ENCODE results near the gene CPB1. TPM values are rescaled to one million over a fixed set of nuclear protein-coding genes. Genes with fewer than 3 reads are reported as not detected.
"Not testable (repeated sequence)": the region's sequence is repeated elsewhere in the genome, so short reads cannot be mapped to it uniquely, and the experiment has no call there.

The CPB1 gene
- total RNA-seq (2014; rRNA removed) (not detected in 2 replicates), Bru-seq, nascent RNA (not detected), BruChase-seq, experiment 1, labeled RNA remaining after a 6-hour chase (not detected), BruChase-seq, experiment 2, labeled RNA remaining after a 2-hour chase (not detected)
- long read RNA-seq = 0 reads

DNA sequence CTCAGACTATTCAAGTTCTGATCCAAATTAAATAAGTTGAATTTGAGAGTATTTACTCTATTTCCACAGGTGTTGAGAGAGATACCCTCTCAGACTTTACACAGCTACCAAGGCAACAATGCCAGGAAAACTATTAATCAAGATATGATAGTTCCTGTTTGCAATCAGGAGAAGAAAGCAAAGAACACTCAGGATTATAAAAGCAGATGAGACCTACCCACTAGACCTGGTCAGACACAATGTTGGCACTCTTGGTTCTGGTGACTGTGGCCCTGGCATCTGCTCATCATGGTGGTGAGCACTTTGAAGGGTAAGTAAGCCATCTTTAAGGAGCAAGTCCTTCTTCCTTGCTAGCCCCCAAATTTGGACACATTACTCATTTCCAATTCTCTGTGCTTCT lies at the start of gene CPB1:
Gene CPB1 (plus strand): TSS at position 227 of the 400 bp plus-strand sequence. CDS start 13 bp downstream, at position 240.
- H3K4me2 ChIP-seq (ENCODE audit: low read length) = no peak within 1 kb of the TSS
- H2AFZ ChIP-seq (ENCODE audit: low read length) = no peak within 1 kb of the TSS
- H3K9ac ChIP-seq (ENCODE audit: low read length) = no peak within 1 kb of the TSS
- intact Hi-C loops (cut with micrococcal nuclease) = no loop called here
- BruUV-seq (replicated peaks) = no TSS peak
- peaks cover 57% of the 10 kb centered on the region for H3K27me3 ChIP-seq (ENCODE audit: low read length)
- H3K9me2 ChIP-seq (replicated peaks; ENCODE audit: low read length) = no peaks in the 10 kb centered on the region
- no peak within 1 kb of the TSS for H3K27ac ChIP-seq (ENCODE audit: low read length)
- ATAC-seq = no peak
- no peak within 1 kb of the TSS for H3K4me3 ChIP-seq (ENCODE audit: low read length)
- H4K20me1 ChIP-seq (ENCODE audit: low read length) = no peaks in the 10 kb centered on the region
- H3F3A ChIP-seq (ENCODE audit: low read length, unreplicated experiment) = no peaks in the 10 kb centered on the region
- TF ChIP-seq, protein P1, sequence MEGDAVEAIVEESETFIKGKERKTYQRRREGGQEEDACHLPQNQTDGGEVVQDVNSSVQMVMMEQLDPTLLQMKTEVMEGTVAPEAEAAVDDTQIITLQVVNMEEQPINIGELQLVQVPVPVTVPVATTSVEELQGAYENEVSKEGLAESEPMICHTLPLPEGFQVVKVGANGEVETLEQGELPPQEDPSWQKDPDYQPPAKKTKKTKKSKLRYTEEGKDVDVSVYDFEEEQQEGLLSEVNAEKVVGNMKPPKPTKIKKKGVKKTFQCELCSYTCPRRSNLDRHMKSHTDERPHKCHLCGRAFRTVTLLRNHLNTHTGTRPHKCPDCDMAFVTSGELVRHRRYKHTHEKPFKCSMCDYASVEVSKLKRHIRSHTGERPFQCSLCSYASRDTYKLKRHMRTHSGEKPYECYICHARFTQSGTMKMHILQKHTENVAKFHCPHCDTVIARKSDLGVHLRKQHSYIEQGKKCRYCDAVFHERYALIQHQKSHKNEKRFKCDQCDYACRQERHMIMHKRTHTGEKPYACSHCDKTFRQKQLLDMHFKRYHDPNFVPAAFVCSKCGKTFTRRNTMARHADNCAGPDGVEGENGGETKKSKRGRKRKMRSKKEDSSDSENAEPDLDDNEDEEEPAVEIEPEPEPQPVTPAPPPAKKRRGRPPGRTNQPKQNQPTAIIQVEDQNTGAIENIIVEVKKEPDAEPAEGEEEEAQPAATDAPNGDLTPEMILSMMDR (conservative IDR thresholded peaks at IDR 0.05; ENCODE audit: low read depth, low read length) = no peak
- TF ChIP-seq EZH2 (IDR thresholded peaks at IDR 0.05; ENCODE audit: low read length, unreplicated experiment) (no peak), EZH2phosphoT487 (IDR thresholded peaks at IDR 0.05; ENCODE audit: borderline replicate concordance, low read length) (no peak)
- H3K9me3 ChIP-seq (ENCODE audit: low read length) = no peaks in the 10 kb centered on the region
- H3K79me2 ChIP-seq (ENCODE audit: low read length) = no peaks in the 10 kb centered on the region
- POLR2A ChIA-PET (ENCODE audit: unreplicated experiment) = no interaction called here
- no peaks in the 10 kb centered on the region for H3K36me3 ChIP-seq (ENCODE audit: low read depth, low read length)
- H3K4me1 ChIP-seq (ENCODE audit: insufficient read depth, low read length) = no peaks in the 10 kb centered on the region
- CTCF ChIA-PET = no interaction called here
- no peak for DNase-seq

DNA sequence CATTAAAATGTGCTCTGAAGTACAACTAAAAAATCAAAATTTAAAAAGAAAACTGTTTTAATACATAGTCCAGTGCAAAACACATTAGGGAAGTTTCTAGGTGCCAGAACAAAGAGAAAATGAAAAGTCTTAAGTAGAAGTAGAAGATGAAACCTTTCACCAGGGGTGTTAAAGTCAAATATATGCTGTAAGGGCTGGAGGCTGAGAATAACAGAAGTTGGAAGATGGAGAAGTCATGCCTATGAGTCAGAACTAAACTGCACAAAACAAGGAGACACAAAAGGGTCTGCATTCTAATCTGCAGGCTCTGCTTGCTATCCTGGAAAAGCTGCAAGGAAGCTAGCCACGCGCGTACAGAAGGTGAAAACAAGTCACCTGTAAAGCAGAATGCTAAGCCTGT lies 48.7 kb upstream of the CPB1 start:
- Histone ChIP-seq H3K79me2 (ENCODE audit: low read length) (no peaks in the 10 kb centered on the region), H3K4me1 (ENCODE audit: insufficient read depth, low read length) (no peaks in the 10 kb centered on the region), H2AFZ (ENCODE audit: low read length) (no peak overlapping the region), H3K36me3 (ENCODE audit: low read depth, low read length) (no peaks in the 10 kb centered on the region), H3F3A (ENCODE audit: low read length, unreplicated experiment) (no peaks in the 10 kb centered on the region), H3K9me3 (ENCODE audit: low read length) (no peaks in the 10 kb centered on the region), H3K9ac (ENCODE audit: low read length) (no peak overlapping the region), H3K27me3 (ENCODE audit: low read length) (no peaks in the 10 kb centered on the region), H3K9me2 (replicated peaks; ENCODE audit: low read length) (no peaks in the 10 kb centered on the region), H3K4me2 (ENCODE audit: low read length) (no peak overlapping the region), H3K27ac (ENCODE audit: low read length) (no peak overlapping the region), H4K20me1 (ENCODE audit: low read length) (no peaks in the 10 kb centered on the region), H3K4me3 (ENCODE audit: low read length) (no peak overlapping the region)
- no TSS peak for BruUV-seq (replicated peaks)
- no peak for DNase-seq
- TF ChIP-seq EZH2phosphoT487 (IDR thresholded peaks at IDR 0.05; ENCODE audit: borderline replicate concordance, low read length) (no peak), EZH2 (IDR thresholded peaks at IDR 0.05; ENCODE audit: low read length, unreplicated experiment) (no peak)
- TF ChIP-seq, protein P1 (conservative IDR thresholded peaks at IDR 0.05; ENCODE audit: low read depth, low read length) = no peak
- CTCF ChIA-PET = no interaction called here
- POLR2A ChIA-PET (ENCODE audit: unreplicated experiment) = no interaction called here
- intact Hi-C loops (cut with micrococcal nuclease) = no loop called here
- ATAC-seq = no peak

DNA sequence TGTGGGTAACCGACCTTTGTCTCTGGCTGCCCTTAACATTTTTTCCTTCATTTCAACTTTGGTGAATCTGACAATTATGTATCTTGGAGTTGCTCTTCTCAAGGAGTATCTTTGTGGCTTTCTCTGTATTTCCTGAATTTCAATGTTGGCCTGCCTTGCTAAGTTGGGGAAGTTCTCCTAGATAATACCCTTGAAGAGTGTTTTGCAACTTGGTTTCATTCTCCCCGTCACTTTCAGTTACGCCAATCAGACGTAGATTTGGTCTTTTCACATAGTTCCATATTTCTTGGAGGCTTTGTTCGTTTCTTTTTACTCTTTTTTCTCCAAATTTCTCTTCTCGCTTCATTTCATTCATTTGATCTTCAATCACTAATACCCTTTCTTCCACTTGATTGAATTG lies 42.6 kb upstream of the CPB1 start:
- H3K9ac ChIP-seq (ENCODE audit: low read length); H2AFZ ChIP-seq (ENCODE audit: low read length); BruUV-seq (replicated peaks); H3F3A ChIP-seq (ENCODE audit: low read length, unreplicated experiment); intact Hi-C loops (cut with micrococcal nuclease); ATAC-seq; H3K27ac ChIP-seq (ENCODE audit: low read length); H3K4me3 ChIP-seq (ENCODE audit: low read length); H3K9me3 ChIP-seq (ENCODE audit: low read length); H3K4me1 ChIP-seq (ENCODE audit: insufficient read depth, low read length); H3K36me3 ChIP-seq (ENCODE audit: low read depth, low read length); H3K79me2 ChIP-seq (ENCODE audit: low read length); DNase-seq; H4K20me1 ChIP-seq (ENCODE audit: low read length); POLR2A ChIA-PET (ENCODE audit: unreplicated experiment); H3K9me2 ChIP-seq (replicated peaks; ENCODE audit: low read length); CTCF ChIA-PET; H3K4me2 ChIP-seq (ENCODE audit: low read length): not testable (repeated sequence)
- peaks cover 18% of the 10 kb centered on the region; the same call in 1 of the 2 replicates for H3K27me3 ChIP-seq (ENCODE audit: low read length)

DNA sequence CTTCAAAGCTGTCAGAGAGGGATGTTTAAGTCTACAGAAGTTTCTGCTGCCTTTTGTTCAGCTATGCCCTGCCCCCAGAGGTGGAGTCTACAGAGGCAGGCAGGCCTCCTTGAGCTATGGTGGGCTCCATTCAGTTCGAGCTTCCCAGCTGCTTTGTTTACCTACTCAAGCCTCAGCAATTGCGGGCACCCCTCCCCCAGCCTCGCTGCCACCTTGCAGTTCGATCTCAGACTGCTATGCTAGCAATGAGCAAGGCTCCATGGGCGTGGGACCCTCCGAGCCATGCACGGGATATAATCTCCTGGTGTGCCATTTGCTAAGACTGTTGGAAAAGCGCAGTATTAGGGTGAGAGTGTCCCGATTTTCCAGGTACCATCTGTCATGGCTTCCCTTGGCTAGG lies 41.5 kb upstream of the CPB1 start:
- POLR2A ChIA-PET (ENCODE audit: unreplicated experiment); BruUV-seq (replicated peaks); H3K27ac ChIP-seq (ENCODE audit: low read length); intact Hi-C loops (cut with micrococcal nuclease); H3K9ac ChIP-seq (ENCODE audit: low read length); H3K4me2 ChIP-seq (ENCODE audit: low read length); H2AFZ ChIP-seq (ENCODE audit: low read length); H3K79me2 ChIP-seq (ENCODE audit: low read length); H3K36me3 ChIP-seq (ENCODE audit: low read depth, low read length); H3K4me1 ChIP-seq (ENCODE audit: insufficient read depth, low read length); ATAC-seq; H3K9me2 ChIP-seq (replicated peaks; ENCODE audit: low read length); CTCF ChIA-PET; H3K9me3 ChIP-seq (ENCODE audit: low read length); H4K20me1 ChIP-seq (ENCODE audit: low read length); H3F3A ChIP-seq (ENCODE audit: low read length, unreplicated experiment); H3K4me3 ChIP-seq (ENCODE audit: low read length); DNase-seq: not testable (repeated sequence)
- H3K27me3 ChIP-seq (ENCODE audit: low read length) = peaks cover 29% of the 10 kb centered on the region; the same call in 1 of the 2 replicates

Measured in PC-3 (cell line).